Measurements from ENCODE around the gene KCNC1. TPM values are rescaled to one million over a fixed set of nuclear protein-coding genes. Genes with fewer than 3 reads are reported as not detected.

KCNC1 gene
- polyA plus RNA-seq, 1 experiment: not detected

GRCh38 chr11:17739945-17740338 lies 5.4 kb downstream of the KCNC1 start:
- peaks cover 36% of the 10 kb centered on the region for H3K27me3 ChIP-seq (ENCODE audit: control insufficient read depth, insufficient read depth, low read length)
- ChIA-PET CTCF (interaction anchor here (0.5 to 3.6 kb wide), 3 partner anchors 9 to 233 kb away, joined by 3 to 21 read pairs (median 3); no protein-coding TSS in a partner anchor), POLR2A (no interaction called here)
- no peak overlapping the region for H3K4me3 ChIP-seq (ENCODE audit: low read depth, low read length)
- peaks cover 7% of the 10 kb centered on the region; the same call in 1 of the 2 replicates for H3K9me3 ChIP-seq (ENCODE audit: control insufficient read depth, insufficient read depth, low read length)
- DNase-seq (ENCODE audit: low read depth, low spot score): no peak
- no peak for TF ChIP-seq CTCF (IDR thresholded peaks at IDR 0.05; ENCODE audit: low read depth, low read length)
- H3K27ac ChIP-seq (ENCODE audit: low read depth, low read length): no peak overlapping the region

GRCh38 chr11:17740649-17741235 lies 6.2 kb downstream of the KCNC1 start:
- Histone ChIP-seq H3K27me3 (ENCODE audit: control insufficient read depth, insufficient read depth, low read length) (peaks cover 36% of the 10 kb centered on the region), H3K4me3 (ENCODE audit: low read depth, low read length) (no peak overlapping the region), H3K9me3 (ENCODE audit: control insufficient read depth, insufficient read depth, low read length) (peaks cover 7% of the 10 kb centered on the region; the same call in 1 of the 2 replicates), H3K27ac (ENCODE audit: low read depth, low read length) (no peak overlapping the region)
- ChIA-PET CTCF (interaction anchor here (1.2 to 3.6 kb wide), 2 partner anchors 10 to 232 kb away, joined by 3 to 21 read pairs; no protein-coding TSS in a partner anchor), POLR2A (no interaction called here)
- no peak for DNase-seq (ENCODE audit: low read depth, low spot score)
- no peak for TF ChIP-seq CTCF (IDR thresholded peaks at IDR 0.05; ENCODE audit: low read depth, low read length)

DNA sequence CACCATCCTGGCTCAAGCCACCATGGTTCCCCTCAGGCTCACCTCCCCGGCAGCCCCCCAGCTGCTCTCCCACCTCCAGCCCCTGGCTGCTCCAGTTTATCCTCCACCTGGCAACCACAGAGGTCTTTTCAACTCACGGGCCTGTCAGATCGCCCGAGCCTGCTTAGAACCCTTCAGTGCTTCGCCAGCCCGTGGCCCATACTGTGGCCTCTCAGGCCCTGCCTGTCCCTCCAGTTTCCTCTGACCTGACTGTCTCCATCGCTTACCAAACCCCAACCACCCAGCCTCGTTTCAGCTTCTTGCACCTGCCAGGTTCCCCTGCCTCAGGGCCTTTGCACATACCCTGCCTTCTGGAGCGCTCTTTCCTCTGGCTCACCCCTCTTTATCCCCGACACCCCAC lies 6.9 kb downstream of the KCNC1 start:
- DNase-seq (ENCODE audit: low read depth, low spot score): no peak
- ChIA-PET CTCF (interaction anchor here (0.5 to 3.6 kb wide), 2 partner anchors 10 to 75 kb away, joined by 3 to 21 read pairs; no protein-coding TSS in a partner anchor), POLR2A (no interaction called here)
- peaks cover 30% of the 10 kb centered on the region for H3K27me3 ChIP-seq (ENCODE audit: control insufficient read depth, insufficient read depth, low read length)
- no peak overlapping the region for H3K27ac ChIP-seq (ENCODE audit: low read depth, low read length)
- no peak for TF ChIP-seq CTCF (IDR thresholded peaks at IDR 0.05; ENCODE audit: low read depth, low read length)
- H3K4me3 ChIP-seq (ENCODE audit: low read depth, low read length): no peak overlapping the region
- H3K9me3 ChIP-seq (ENCODE audit: control insufficient read depth, insufficient read depth, low read length): peaks cover under 1% of the 10 kb centered on the region; the same call in 1 of the 2 replicates

GRCh38 chr11:17742019-17742418 lies 7.4 kb downstream of the KCNC1 start:
- H3K9me3 ChIP-seq (ENCODE audit: control insufficient read depth, insufficient read depth, low read length): no peaks in the 10 kb centered on the region
- CTCF ChIA-PET: interaction anchor here (3.6 kb wide), 1 partner anchor 11 kb away, joined by 21 read pairs; no protein-coding TSS in a partner anchor
- no peak for DNase-seq (ENCODE audit: low read depth, low spot score)
- H3K27me3 ChIP-seq (ENCODE audit: control insufficient read depth, insufficient read depth, low read length): peaks cover 24% of the 10 kb centered on the region
- no peak overlapping the region for H3K27ac ChIP-seq (ENCODE audit: low read depth, low read length)
- H3K4me3 ChIP-seq (ENCODE audit: low read depth, low read length): no peak overlapping the region
- TF ChIP-seq CTCF (IDR thresholded peaks at IDR 0.05; ENCODE audit: low read depth, low read length): no peak
- POLR2A ChIA-PET: no interaction called here

DNA sequence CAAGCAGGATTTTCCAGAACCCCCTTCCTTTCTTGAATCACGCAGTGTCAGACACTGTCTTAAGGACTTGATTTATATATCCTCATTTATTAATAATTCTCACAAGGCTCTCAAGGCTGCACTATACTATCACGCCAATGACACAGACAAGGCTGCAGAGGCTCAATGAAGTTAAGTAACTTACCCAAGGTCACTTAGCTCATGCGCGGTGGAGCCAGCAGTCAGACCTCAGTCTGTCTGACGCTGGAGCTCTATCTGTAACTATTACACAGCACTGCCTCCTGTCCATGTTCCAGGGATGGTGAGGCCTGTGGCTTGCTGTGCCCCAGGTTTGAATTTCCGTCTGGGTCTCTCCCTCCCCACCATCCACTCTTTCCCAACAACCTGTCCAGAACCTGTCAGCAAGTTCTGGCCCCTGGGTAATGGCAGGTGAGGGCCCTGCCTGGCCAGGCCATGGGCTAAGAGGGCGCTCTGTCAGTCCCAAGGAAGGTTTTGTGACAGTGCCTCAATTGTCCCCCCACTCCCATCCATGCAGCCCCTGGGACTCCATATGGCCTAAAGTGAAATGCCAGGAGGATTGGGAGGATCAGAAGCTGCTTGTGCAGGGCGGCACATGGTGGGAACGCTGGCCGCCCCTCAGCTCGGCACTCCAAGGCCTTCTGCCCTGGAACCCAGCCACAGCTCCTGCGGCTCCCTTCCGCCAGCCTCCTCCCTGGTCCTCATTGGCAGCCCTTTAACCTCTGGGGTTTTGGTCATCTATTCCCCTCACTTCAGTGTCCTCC lies 8.6 kb downstream of the KCNC1 start:
- ChIA-PET CTCF (interaction anchor here (1.4 to 2.0 kb wide), 3 partner anchors 13 to 235 kb away, joined by 4 to 13 read pairs (median 8); no protein-coding TSS in a partner anchor), POLR2A (no interaction called here)
- peaks cover 16% of the 10 kb centered on the region for H3K27me3 ChIP-seq (ENCODE audit: control insufficient read depth, insufficient read depth, low read length)
- DNase-seq (ENCODE audit: low read depth, low spot score): no peak
- no peak overlapping the region for H3K27ac ChIP-seq (ENCODE audit: low read depth, low read length)
- no peak overlapping the region for H3K4me3 ChIP-seq (ENCODE audit: low read depth, low read length)
- TF ChIP-seq CTCF (IDR thresholded peaks at IDR 0.05; ENCODE audit: low read depth, low read length): no peak
- no peaks in the 10 kb centered on the region; the same call in 1 of the 2 replicates for H3K9me3 ChIP-seq (ENCODE audit: control insufficient read depth, insufficient read depth, low read length)

All from AG04450 (cell line).